HCT116 (cell line): ENCODE measurements around the gene GSG1L. TPM values are rescaled to one million over a fixed set of nuclear protein-coding genes. Genes with fewer than 3 reads are reported as not detected.

ENCODE experiments used
- ATAC-seq: fragments of 200-7000 bp; cut with Tn5 transposase; 2 replicates; pipeline ENCODE4 v1.9.1; 2020; ENCODE audit warnings: mild to moderate bottlenecking, moderate library complexity
- BruUV-seq: library from RNA; stranded (reverse); fragments of 400-500 nt; replicated peaks from 2 replicates; lab custom pipeline; 2021; lab: Mats Ljungman, UMichigan
- CTCF ChIA-PET: fragments of 300-600 bp; sonication (Branson Sonifier 250); formaldehyde crosslinking; loops from one replicate; lab custom pipeline; 2021; ENCODE audit warnings: antibody characterized with exemption; lab: Charles Lee
- POLR2A ChIA-PET: fragments of 300-600, 350-600 bp; sonication (Branson Sonifier 250); formaldehyde crosslinking; loops from one replicate; lab custom pipeline; 2021; ENCODE audit warnings: antibody characterized with exemption; lab: Charles Lee
- RAD21 ChIA-PET, 2 experiments: fragments of 300-600 bp; sonication (Branson Sonifier 250); formaldehyde crosslinking; loops; one replicate each; lab custom pipeline; 2023; ENCODE audit warnings: low total read pairs in 2 of 2; ENCODE audit not compliant: uncharacterized antibody in 2 of 2, unreplicated experiment in 2 of 2, low non-redundant PET in 1 of 2; lab: Charles Lee
- DNase-seq: peaks from one replicate; pipeline ENCODE4 v3.0.0-alpha.2; 2010; ENCODE audit warnings: low read depth, low spot score
- H2AFZ ChIP-seq: fragments of 200-600 bp; shearing (Covaris generic), sonication (generic); 2 replicates; pipeline ENCODE4 v1.6.1; 2017; ENCODE audit warnings: low read depth, mixed run types, mixed read lengths, antibody characterized with exemption, low read length; ENCODE audit not compliant: poor library complexity, severe bottlenecking
- H3K27ac ChIP-seq: 2 replicates; pipeline ENCODE4 v1.5.1; 2012; ENCODE audit warnings: low read depth, low read length
- H3K27me3 ChIP-seq: fragments of 200-600 bp; sonication (generic); 2 replicates; pipeline ENCODE4 v1.6.1; 2016; ENCODE audit warnings: mixed run types, low read length, mixed read lengths; ENCODE audit not compliant: insufficient read depth
- H3K36me3 ChIP-seq, 2 experiments: fragments of 200-500 bp in 1 of 2; fragments of 200-600 bp in 1 of 2; sonication (Bioruptor generic) in 1 of 2; sonication (generic) in 1 of 2; 2 replicates each; pipeline versions ENCODE4 v1.5.1 to v1.6.1; 2014 to 2016; ENCODE audit warnings: low read length in 2 of 2, inconsistent platforms in 1 of 2, mixed read lengths in 1 of 2, mixed run types in 1 of 2; ENCODE audit not compliant: insufficient read depth in 2 of 2, control insufficient read depth in 1 of 2
- H3K4me1 ChIP-seq, 2 experiments: fragments of 200-600 bp in 1 of 2; sonication (generic) in 1 of 2; 2 replicates each; pipeline versions ENCODE4 v1.5.1 to v1.6.1; 2012 to 2017; ENCODE audit warnings: low read length in 2 of 2, inconsistent platforms in 1 of 2, mild to moderate bottlenecking in 1 of 2, mixed read lengths in 1 of 2, mixed run types in 1 of 2, moderate library complexity in 1 of 2; ENCODE audit not compliant: insufficient read depth in 2 of 2, control insufficient read depth in 1 of 2
- H3K4me2 ChIP-seq: fragments of 200-600 bp; sonication (generic); 2 replicates; pipeline ENCODE4 v1.6.1; 2017; ENCODE audit warnings: mixed run types, low read length, mixed read lengths
- H3K4me3 ChIP-seq, 2 experiments: fragments of 200-600 bp in 1 of 2; sonication (generic) in 1 of 2; replicated peaks in 1 of 2; 2 replicates each; pipeline ENCODE4 v1.5.1; 2011 to 2016; ENCODE audit warnings: low read length in 2 of 2, control low read depth in 1 of 2, low read depth in 1 of 2, mild to moderate bottlenecking in 1 of 2, mixed read lengths in 1 of 2, mixed run types in 1 of 2
- H3K79me2 ChIP-seq: fragments of 200-600 bp; sonication (generic); 2 replicates; pipeline ENCODE4 v1.6.1; 2017; ENCODE audit warnings: mild to moderate bottlenecking, mixed run types, low read length, moderate library complexity, mixed read lengths; ENCODE audit not compliant: insufficient read depth
- H3K9ac ChIP-seq: fragments of 200-600 bp; sonication (generic); 2 replicates; pipeline ENCODE4 v1.6.1; 2016; ENCODE audit warnings: low read length, mixed read lengths
- H3K9me2 ChIP-seq: fragments of 200-600 bp; sonication (generic), shearing (Covaris generic); 2 replicates; pipeline ENCODE4 v1.6.1; 2017; ENCODE audit warnings: mixed run types, mild to moderate bottlenecking, moderate library complexity; ENCODE audit not compliant: insufficient read depth
- H3K9me3 ChIP-seq, 2 experiments: fragments of 200-500 bp in 1 of 2; fragments of 200-600 bp in 1 of 2; sonication (Bioruptor generic) in 1 of 2; sonication (generic) in 1 of 2; 2 replicates each; pipeline ENCODE4 v1.6.1; 2014 to 2017; ENCODE audit warnings: low read length in 2 of 2, mixed read lengths in 2 of 2, inconsistent platforms in 1 of 2, low read depth in 1 of 2, mild to moderate bottlenecking in 1 of 2, mixed run types in 1 of 2, moderate library complexity in 1 of 2; ENCODE audit not compliant: control insufficient read depth in 1 of 2, insufficient read depth in 1 of 2
- H4K20me1 ChIP-seq: fragments of 200-600 bp; sonication (generic), shearing (Covaris generic); 2 replicates; pipeline ENCODE4 v1.6.1; 2017; ENCODE audit warnings: mixed run types, mild to moderate bottlenecking, moderate library complexity; ENCODE audit not compliant: insufficient read depth
- ATF3 ChIP-seq: IDR thresholded peaks from 2 replicates; pipeline ENCODE4 v1.6.1; 2012
- CBX3 ChIP-seq: IDR thresholded peaks from 2 replicates; pipeline ENCODE4 v1.6.1; 2012; ENCODE audit warnings: low read depth
- CEBPB ChIP-seq: IDR thresholded peaks from 2 replicates; pipeline ENCODE4 v1.6.1; 2012; ENCODE audit warnings: low read depth
- EGR1 ChIP-seq: IDR thresholded peaks from 2 replicates; pipeline ENCODE4 v1.6.1; 2012; ENCODE audit warnings: low read depth
- EZH2 ChIP-seq: fragments of 200-600 bp; sonication (generic); IDR thresholded peaks from 2 replicates; pipeline ENCODE4 v1.6.1; 2017; ENCODE audit warnings: antibody characterized with exemption, mixed run types
- EZH2phosphoT487 ChIP-seq: fragments of 200-600 bp; IDR thresholded peaks from 2 replicates; pipeline ENCODE4 v1.6.1; 2018; ENCODE audit warnings: antibody characterized with exemption, borderline replicate concordance
- MAX ChIP-seq: IDR thresholded peaks from 2 replicates; pipeline ENCODE4 v1.6.1; 2012
- POLR2A ChIP-seq: IDR thresholded peaks from 2 replicates; pipeline ENCODE4 v1.7.0; 2011; ENCODE audit warnings: borderline replicate concordance; ENCODE audit not compliant: insufficient read depth, insufficient read length; ENCODE audit errors: extremely low read depth
- POLR2AphosphoS5 ChIP-seq: IDR thresholded peaks from 2 replicates; pipeline ENCODE4 v1.6.1; 2011; ENCODE audit warnings: mild to moderate bottlenecking, low read depth, low read length, moderate library complexity
- RAD21 ChIP-seq: IDR thresholded peaks from 2 replicates; pipeline ENCODE4 v1.6.1; 2012; ENCODE audit warnings: low read depth, mild to moderate bottlenecking
- REST ChIP-seq: IDR thresholded peaks from 2 replicates; pipeline ENCODE4 v1.6.1; 2012; ENCODE audit warnings: low read depth
- SIN3A ChIP-seq: IDR thresholded peaks from 2 replicates; pipeline ENCODE4 v1.6.1; 2012; ENCODE audit warnings: low read depth
- SRF ChIP-seq: IDR thresholded peaks from 2 replicates; pipeline ENCODE4 v1.6.1; 2012; ENCODE audit warnings: low read depth
- TCF7L2 ChIP-seq: IDR thresholded peaks from 2 replicates; pipeline ENCODE4 v1.7.0; 2011; ENCODE audit warnings: borderline replicate concordance, inconsistent platforms; ENCODE audit not compliant: insufficient read depth, insufficient read length; ENCODE audit errors: extremely low read depth
- YY1 ChIP-seq: IDR thresholded peaks from 2 replicates; pipeline ENCODE4 v1.6.1; 2011; ENCODE audit warnings: low read length, low read depth, moderate library complexity, mild to moderate bottlenecking; ENCODE audit not compliant: insufficient replicate concordance; ENCODE audit errors: extremely low read depth
- ZFX ChIP-seq: fragments of 450-650 bp; IDR thresholded peaks from 2 replicates; pipeline ENCODE4 v1.6.1; 2017
- ZNF274 ChIP-seq: fragments of 200-500 bp; sonication (Bioruptor generic); IDR thresholded peaks from 2 replicates; pipeline ENCODE4 v1.6.1; 2014; ENCODE audit warnings: mild to moderate bottlenecking, low read depth, low read length, inconsistent platforms
- intact Hi-C: fragments of 100-400 bp; cut with micrococcal nuclease; formaldehyde crosslinking; loops from 2 replicates; pipeline ENCODE4 v1.10.0; 2022
- total RNA-seq: library from RNA; stranded (reverse); gene quantifications from one replicate; pipeline ENCODE4 v1.2.1, GENCODE V29; 2021; ENCODE audit not compliant: unreplicated experiment
- TF ChIP-seq, protein P1 (sequence below): IDR thresholded peaks from 2 replicates; pipeline ENCODE4 v1.6.1; 2011; ENCODE audit warnings: mild to moderate bottlenecking, low read length, moderate library complexity; ENCODE audit not compliant: insufficient replicate concordance; ENCODE audit errors: extremely low read depth

Gene GSG1L
- total RNA-seq, 1 experiment from 2014 or later = not detected

GRCh38 chr16:28098959-28099945 is 35.7 kb upstream of the GSG1L start:
- no TSS peak for BruUV-seq
- DNase-seq (no peak), ATAC-seq (no peak)
- H3K36me3 ChIP-seq = peaks cover 30 to 45% of the 10 kb centered on the region in 2 experiments; a peak in 3 of 4 replicates
- H3K79me2 ChIP-seq = no peaks in the 10 kb centered on the region
- no peaks in the 10 kb centered on the region for H3K9me3 ChIP-seq
- H2AFZ ChIP-seq = no peak overlapping the region
- H4K20me1 ChIP-seq = peaks cover 7% of the 10 kb centered on the region; the same call in 1 of the 2 replicates
- H3K27ac ChIP-seq = no peak overlapping the region
- no peaks in the 10 kb centered on the region for H3K27me3 ChIP-seq
- no peak overlapping the region for H3K4me2 ChIP-seq
- intact Hi-C loops = no loop called here
- H3K4me3 ChIP-seq = no peak overlapping the region
- RAD21 ChIA-PET = no interaction called here
- no peaks in the 10 kb centered on the region for H3K9me2 ChIP-seq
- POLR2A ChIA-PET = no interaction called here
- CTCF ChIA-PET = no interaction called here
- H3K9ac ChIP-seq = no peak overlapping the region
- H3K4me1 ChIP-seq = no peaks in the 10 kb centered on the region
- TF ChIP-seq EGR1 (no peak), MAX (no peak), POLR2A (no peak), ZNF274 (no peak), POLR2AphosphoS5 (no peak), CEBPB (no peak), RAD21 (no peak), CBX3 (no peak), SRF (no peak), EZH2phosphoT487 (no peak), REST (no peak), ATF3 (no peak), TCF7L2 (no peak), EZH2 (no peak), YY1 (no peak), SIN3A (no peak), ZFX (no peak)
- TF ChIP-seq, protein P1, sequence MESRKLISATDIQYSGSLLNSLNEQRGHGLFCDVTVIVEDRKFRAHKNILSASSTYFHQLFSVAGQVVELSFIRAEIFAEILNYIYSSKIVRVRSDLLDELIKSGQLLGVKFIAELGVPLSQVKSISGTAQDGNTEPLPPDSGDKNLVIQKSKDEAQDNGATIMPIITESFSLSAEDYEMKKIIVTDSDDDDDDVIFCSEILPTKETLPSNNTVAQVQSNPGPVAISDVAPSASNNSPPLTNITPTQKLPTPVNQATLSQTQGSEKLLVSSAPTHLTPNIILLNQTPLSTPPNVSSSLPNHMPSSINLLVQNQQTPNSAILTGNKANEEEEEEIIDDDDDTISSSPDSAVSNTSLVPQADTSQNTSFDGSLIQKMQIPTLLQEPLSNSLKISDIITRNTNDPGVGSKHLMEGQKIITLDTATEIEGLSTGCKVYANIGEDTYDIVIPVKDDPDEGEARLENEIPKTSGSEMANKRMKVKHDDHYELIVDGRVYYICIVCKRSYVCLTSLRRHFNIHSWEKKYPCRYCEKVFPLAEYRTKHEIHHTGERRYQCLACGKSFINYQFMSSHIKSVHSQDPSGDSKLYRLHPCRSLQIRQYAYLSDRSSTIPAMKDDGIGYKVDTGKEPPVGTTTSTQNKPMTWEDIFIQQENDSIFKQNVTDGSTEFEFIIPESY = no peak
